ENCODE measurements around the gene SPTSSB. TPM values are rescaled to one million over a fixed set of nuclear protein-coding genes. Genes with fewer than 3 reads are reported as not detected.

SPTSSB gene
- total RNA-seq, 1 experiment from 2014 or later = 2.9 TPM

DNA sequence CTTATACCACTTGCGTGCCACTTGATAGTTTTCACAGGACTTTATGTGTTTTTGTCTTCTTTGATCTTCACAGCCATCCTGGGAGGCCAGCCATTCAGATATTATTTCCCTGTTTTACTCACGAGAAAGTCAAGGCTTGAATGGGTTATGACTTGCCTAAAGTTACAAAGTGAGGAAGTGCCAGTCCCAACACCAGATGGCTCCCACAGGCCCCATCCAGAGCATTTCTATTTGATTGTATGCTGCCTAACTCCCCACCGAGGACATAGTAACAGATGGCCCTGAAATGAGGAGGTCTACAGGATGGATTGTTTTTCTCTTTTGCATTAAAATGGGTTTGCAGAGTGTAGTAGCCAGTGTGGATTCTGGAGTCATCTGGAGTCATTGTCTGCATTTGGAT lies 74.5 kb downstream of the SPTSSB start:
- no peak for TF ChIP-seq SRF (IDR thresholded peaks at IDR 0.05; ENCODE audit: low read depth)
- no peak for TF ChIP-seq SP1 (IDR thresholded peaks at IDR 0.05; ENCODE audit: low read depth)
- TF ChIP-seq, protein P1, sequence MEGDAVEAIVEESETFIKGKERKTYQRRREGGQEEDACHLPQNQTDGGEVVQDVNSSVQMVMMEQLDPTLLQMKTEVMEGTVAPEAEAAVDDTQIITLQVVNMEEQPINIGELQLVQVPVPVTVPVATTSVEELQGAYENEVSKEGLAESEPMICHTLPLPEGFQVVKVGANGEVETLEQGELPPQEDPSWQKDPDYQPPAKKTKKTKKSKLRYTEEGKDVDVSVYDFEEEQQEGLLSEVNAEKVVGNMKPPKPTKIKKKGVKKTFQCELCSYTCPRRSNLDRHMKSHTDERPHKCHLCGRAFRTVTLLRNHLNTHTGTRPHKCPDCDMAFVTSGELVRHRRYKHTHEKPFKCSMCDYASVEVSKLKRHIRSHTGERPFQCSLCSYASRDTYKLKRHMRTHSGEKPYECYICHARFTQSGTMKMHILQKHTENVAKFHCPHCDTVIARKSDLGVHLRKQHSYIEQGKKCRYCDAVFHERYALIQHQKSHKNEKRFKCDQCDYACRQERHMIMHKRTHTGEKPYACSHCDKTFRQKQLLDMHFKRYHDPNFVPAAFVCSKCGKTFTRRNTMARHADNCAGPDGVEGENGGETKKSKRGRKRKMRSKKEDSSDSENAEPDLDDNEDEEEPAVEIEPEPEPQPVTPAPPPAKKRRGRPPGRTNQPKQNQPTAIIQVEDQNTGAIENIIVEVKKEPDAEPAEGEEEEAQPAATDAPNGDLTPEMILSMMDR (IDR thresholded peaks at IDR 0.05 in 2 of 3, conservative IDR thresholded peaks at IDR 0.05 in 1 of 3; ENCODE audit: borderline replicate concordance in 1 of 3, insufficient read depth in 1 of 3, low read depth in 2 of 3, low read length in 2 of 3) = no peak
- H3K9ac ChIP-seq (ENCODE audit: low read length) = no peak overlapping the region
- DNase-seq (ENCODE audit: low read depth, low spot score) (no peak), ATAC-seq (no peak)
- intact Hi-C loops (cut with micrococcal nuclease) = no loop called here
- no peak overlapping the region for H3K27ac ChIP-seq (ENCODE audit: low read depth, low read length)
- no peaks in the 10 kb centered on the region for H3K27me3 ChIP-seq (ENCODE audit: insufficient read depth, low read length)
- RAD21 ChIA-PET (ENCODE audit: low non-redundant PET in 1 of 2, low total read pairs in 2 of 2, uncharacterized antibody in 2 of 2, unreplicated experiment in 2 of 2) = no interaction called here
- CTCF ChIA-PET = no interaction called here
- no peak overlapping the region for H2AFZ ChIP-seq (ENCODE audit: low read depth, low read length, poor library complexity, severe bottlenecking)
- no peak overlapping the region for H3K4me2 ChIP-seq (ENCODE audit: low read length)
- BruUV-seq (replicated peaks) = no TSS peak
- H3K36me3 ChIP-seq (ENCODE audit: control insufficient read depth in 1 of 2, insufficient read depth in 2 of 2, low read length in 2 of 2) = no peaks in the 10 kb centered on the region
- POLR2A ChIA-PET = no interaction called here
- no peaks in the 10 kb centered on the region for H3K79me2 ChIP-seq (ENCODE audit: insufficient read depth, low read length)
- no peak overlapping the region for H3K4me3 ChIP-seq (replicated peaks in 1 of 2; ENCODE audit: low read depth in 1 of 2, low read length in 2 of 2)
- H3K9me2 ChIP-seq (ENCODE audit: insufficient read depth) = no peaks in the 10 kb centered on the region
- peaks cover 6% of the 10 kb centered on the region in 2 experiments; a peak in 2 of 4 replicates for H3K9me3 ChIP-seq (ENCODE audit: control insufficient read depth in 1 of 2, insufficient read depth in 1 of 2, low read depth in 1 of 2, low read length in 2 of 2)
- H3K4me1 ChIP-seq (ENCODE audit: control insufficient read depth in 1 of 2, insufficient read depth in 2 of 2, low read length in 2 of 2) = peaks cover 0 to under 1% of the 10 kb centered on the region in 2 experiments; a peak in 1 of 4 replicates
- H4K20me1 ChIP-seq (ENCODE audit: insufficient read depth) = no peaks in the 10 kb centered on the region

DNA sequence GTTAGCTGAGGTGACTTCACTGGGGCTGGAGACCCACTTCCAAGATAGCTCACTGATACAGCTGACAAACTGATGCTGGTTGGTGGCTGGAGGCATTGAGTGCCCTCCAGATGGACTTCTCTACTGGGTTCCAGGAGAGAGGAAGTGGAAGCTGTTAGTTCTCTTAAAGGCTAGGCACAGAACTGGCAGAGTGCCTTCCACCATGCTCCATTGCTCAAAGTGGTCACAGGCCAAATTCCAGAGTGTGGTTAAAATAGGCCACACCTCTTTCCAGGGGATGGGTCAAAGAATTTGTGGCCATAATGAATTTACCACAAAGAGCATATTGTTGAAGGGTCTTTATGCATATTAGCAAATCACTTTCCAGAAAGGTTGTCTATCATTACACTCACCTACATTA lies 76.0 kb downstream of the SPTSSB start:
- ChIA-PET RAD21 (ENCODE audit: low non-redundant PET in 1 of 2, low total read pairs in 2 of 2, uncharacterized antibody in 2 of 2, unreplicated experiment in 2 of 2) (no interaction called here), CTCF (no interaction called here), POLR2A (no interaction called here)
- Histone ChIP-seq H4K20me1 (ENCODE audit: insufficient read depth) (no peaks in the 10 kb centered on the region), H3K36me3 (ENCODE audit: control insufficient read depth in 1 of 2, insufficient read depth in 2 of 2, low read length in 2 of 2) (no peaks in the 10 kb centered on the region), H3K4me1 (ENCODE audit: control insufficient read depth in 1 of 2, insufficient read depth in 2 of 2, low read length in 2 of 2) (peaks cover 0 to 8% of the 10 kb centered on the region in 2 experiments; a peak in 1 of 4 replicates), H3K9me3 (ENCODE audit: control insufficient read depth in 1 of 2, insufficient read depth in 1 of 2, low read depth in 1 of 2, low read length in 2 of 2) (peaks cover 6% of the 10 kb centered on the region in 2 experiments; a peak in 2 of 4 replicates), H3K27me3 (ENCODE audit: insufficient read depth, low read length) (no peaks in the 10 kb centered on the region), H3K9ac (ENCODE audit: low read length) (no peak overlapping the region), H3K4me2 (ENCODE audit: low read length) (no peak overlapping the region), H2AFZ (ENCODE audit: low read depth, low read length, poor library complexity, severe bottlenecking) (no peak overlapping the region), H3K27ac (ENCODE audit: low read depth, low read length) (no peak overlapping the region), H3K79me2 (ENCODE audit: insufficient read depth, low read length) (no peaks in the 10 kb centered on the region), H3K4me3 (replicated peaks in 1 of 2; ENCODE audit: low read depth in 1 of 2, low read length in 2 of 2) (no peak overlapping the region), H3K9me2 (ENCODE audit: insufficient read depth) (no peaks in the 10 kb centered on the region)
- DNase-seq (ENCODE audit: low read depth, low spot score) = no peak
- no TSS peak for BruUV-seq (replicated peaks)
- TF ChIP-seq RAD21 (IDR thresholded peaks at IDR 0.05; ENCODE audit: low read depth) (no peak), ZNF274 (IDR thresholded peaks at IDR 0.05; ENCODE audit: low read depth, low read length) (no peak), JUND (IDR thresholded peaks at IDR 0.05) (no peak), TCF7L2 (IDR thresholded peaks at IDR 0.05; ENCODE audit: borderline replicate concordance, extremely low read depth, insufficient read depth, insufficient read length) (no peak)
- intact Hi-C loops (cut with micrococcal nuclease) = no loop called here
- ATAC-seq = no peak

Other genes starting within 250 kb of the SPTSSB start
- 85.2 TPM for gene NMD3, start 150.2 kb downstream of the SPTSSB start, total RNA-seq (2021; ENCODE audit: unreplicated experiment)
- gene OTOL1, start 125.3 kb upstream of the SPTSSB start, total RNA-seq (2021; ENCODE audit: unreplicated experiment) = not detected